Measurements from ENCODE around the gene DLGAP1. TPM values are rescaled to one million over a fixed set of nuclear protein-coding genes. Genes with fewer than 3 reads are reported as not detected.

The DLGAP1 gene
- polyA plus RNA-seq, 1 of the 3 experiments (the other 2 are of a cell fraction): not detected

DNA sequence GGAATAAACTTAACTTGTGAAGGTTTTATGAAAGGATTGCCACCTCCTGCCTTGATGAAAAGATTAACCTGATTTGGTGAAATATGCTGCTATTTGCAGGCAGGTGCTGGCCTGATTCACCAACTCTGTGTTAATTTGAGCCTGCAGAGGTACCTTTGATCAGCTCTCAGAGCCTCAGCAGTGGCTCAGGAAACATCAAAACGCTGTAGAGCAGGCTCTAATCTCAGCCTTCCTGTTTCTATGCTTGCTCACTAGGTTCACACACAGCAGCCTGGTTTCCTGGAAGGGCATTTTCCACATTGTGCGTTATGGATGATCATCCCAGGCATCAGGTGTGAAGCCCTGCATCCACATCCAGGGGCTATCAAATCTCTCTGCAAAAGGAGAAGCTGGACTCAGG is 988.2 kb downstream of the DLGAP1 start:
- peaks cover 0 to 15% of the 10 kb centered on the region in 2 experiments for H3K4me1 ChIP-seq (ENCODE audit: control insufficient read depth in 1 of 2, insufficient read depth in 2 of 2, low read depth in 1 of 2, low read length in 1 of 2)
- no peaks in the 10 kb centered on the region for H3K9me3 ChIP-seq
- H3K9me2 ChIP-seq: no peaks in the 10 kb centered on the region
- H3K27ac ChIP-seq (ENCODE audit: low read depth in 2 of 2, low read length in 1 of 2): peak overlapping the region in 1 of 2 experiments; percentile 40; a peak in 1 of 4 replicates
- no peak overlapping the region for H3K4me3 ChIP-seq (ENCODE audit: low read depth in 2 of 2, low read length in 1 of 2)
- ChIA-PET POLR2A (interaction anchor here (0.6 kb wide), 2 partner anchors 9 to 160 kb away, joined by 3 read pairs; no protein-coding TSS in a partner anchor), CTCF (interaction anchor here (1.0 to 1.7 kb wide), 8 partner anchors 12 to 315 kb away, joined by 3 to 11 read pairs (median 4); no protein-coding TSS in a partner anchor)
- no peak for TF ChIP-seq NFIC (IDR thresholded peaks at IDR 0.05; ENCODE audit: borderline replicate concordance)
- WGBS (ENCODE audit: low lambda C conversion rate): 80% methylated on average over 1 of the region's 2 CpGs
- no peak overlapping the region for H3K4me2 ChIP-seq
- no peak overlapping the region for H3K9ac ChIP-seq
- H2AFZ ChIP-seq (ENCODE audit: low read depth): peak overlapping the region; percentile 18; the same call in 1 of the 2 replicates
- H3K27me3 ChIP-seq (ENCODE audit: insufficient read depth): no peaks in the 10 kb centered on the region
- no peaks in the 10 kb centered on the region for H4K20me1 ChIP-seq (ENCODE audit: insufficient read depth)
- no peak for DNase-seq
- peaks cover 24% of the 10 kb centered on the region for H3F3A ChIP-seq (replicated peaks; ENCODE audit: insufficient read depth)
- H3K36me3 ChIP-seq (replicated peaks in 1 of 2; ENCODE audit: control insufficient read depth in 1 of 2, insufficient read depth in 2 of 2, low read length in 1 of 2): peaks cover 1 to 8% of the 10 kb centered on the region in 2 experiments
- 0 out of 2 replicates have a peak, but pooled peaks cover under 1% of the 10 kb centered on the region for H3K79me2 ChIP-seq (ENCODE audit: insufficient read depth)

GRCh38 chr18:3466045-3466444 is 989.1 kb downstream of the DLGAP1 start:
- H3K9me3 ChIP-seq: 0 out of 2 replicates have a peak, but pooled peaks cover 7% of the 10 kb centered on the region
- 72% methylated on average over 5 of the region's 5 CpGs for WGBS (ENCODE audit: low lambda C conversion rate)
- no peak for DNase-seq
- H4K20me1 ChIP-seq (ENCODE audit: insufficient read depth): no peaks in the 10 kb centered on the region
- H3K4me1 ChIP-seq (ENCODE audit: control insufficient read depth in 1 of 2, insufficient read depth in 2 of 2, low read depth in 1 of 2, low read length in 1 of 2): peaks cover 0 to 15% of the 10 kb centered on the region in 2 experiments
- H3K4me2 ChIP-seq: peak overlapping the region; percentile 33; the same call in 1 of the 2 replicates
- no peak; the same call in 1 of the 2 replicates for TF ChIP-seq JUND (IDR thresholded peaks at IDR 0.05)
- TF ChIP-seq FOSL2 (IDR thresholded peaks at IDR 0.05; ENCODE audit: borderline replicate concordance, low read depth): peak; percentile 22; the same call in 1 of the 2 replicates
- no peak for TF ChIP-seq SMC3 (IDR thresholded peaks at IDR 0.05; ENCODE audit: low read depth, low read length)
- no peak for TF ChIP-seq POLR2AphosphoS5 (IDR thresholded peaks at IDR 0.05; ENCODE audit: low read depth, low read length)
- TF ChIP-seq CHD2 (IDR thresholded peaks at IDR 0.05; ENCODE audit: low read length, partially characterized antibody): no peak
- TF ChIP-seq TEAD4 (IDR thresholded peaks at IDR 0.05; ENCODE audit: borderline replicate concordance, insufficient read depth): no peak
- TF ChIP-seq NRF1 (IDR thresholded peaks at IDR 0.05; ENCODE audit: low read depth, low read length): no peak
- TF ChIP-seq YY1 (IDR thresholded peaks at IDR 0.05; ENCODE audit: low read depth): no peak
- TF ChIP-seq TCF12 (IDR thresholded peaks at IDR 0.05): peak; percentile 52
- TF ChIP-seq EZH2phosphoT487 (IDR thresholded peaks at IDR 0.05; ENCODE audit: borderline replicate concordance, low read depth): no peak
- TF ChIP-seq MEF2A (IDR thresholded peaks at IDR 0.05; ENCODE audit: borderline replicate concordance, low read depth): no peak
- 0 out of 2 replicates have a peak, but pooled peaks have one; percentile 21 for TF ChIP-seq NFIC (IDR thresholded peaks at IDR 0.05; ENCODE audit: borderline replicate concordance)
- peaks cover 31% of the 10 kb centered on the region for H3F3A ChIP-seq (replicated peaks; ENCODE audit: insufficient read depth)
- CTCF ChIA-PET: interaction anchor here (0.7 to 1.7 kb wide), 5 partner anchors 11 to 184 kb away, joined by 3 to 11 read pairs (median 3); no protein-coding TSS in a partner anchor
- H3K36me3 ChIP-seq (replicated peaks in 1 of 2; ENCODE audit: control insufficient read depth in 1 of 2, insufficient read depth in 2 of 2, low read length in 1 of 2): peaks cover 9 to 16% of the 10 kb centered on the region in 2 experiments
- POLR2A ChIA-PET: interaction anchor here (0.6 kb wide), 1 partner anchor 161 kb away, joined by 3 read pairs; no protein-coding TSS in a partner anchor
- no peak overlapping the region for H3K9ac ChIP-seq
- no peaks in the 10 kb centered on the region for H3K27me3 ChIP-seq (ENCODE audit: insufficient read depth)
- H3K4me3 ChIP-seq (ENCODE audit: low read depth in 2 of 2, low read length in 1 of 2): no peak overlapping the region
- 0 out of 2 replicates have a peak, but pooled peaks cover 5% of the 10 kb centered on the region for H3K79me2 ChIP-seq (ENCODE audit: insufficient read depth)
- H3K27ac ChIP-seq (ENCODE audit: low read depth in 2 of 2, low read length in 1 of 2): peak overlapping the region in 1 of 2 experiments; percentile 40; a peak in 2 of 4 replicates
- 0 out of 2 replicates have a peak overlapping the region, but pooled peaks have one; percentile 18 for H2AFZ ChIP-seq (ENCODE audit: low read depth)
- H3K9me2 ChIP-seq: no peaks in the 10 kb centered on the region
